ENCODE data around the gene TTC16.

The TTC16 gene

DNA sequence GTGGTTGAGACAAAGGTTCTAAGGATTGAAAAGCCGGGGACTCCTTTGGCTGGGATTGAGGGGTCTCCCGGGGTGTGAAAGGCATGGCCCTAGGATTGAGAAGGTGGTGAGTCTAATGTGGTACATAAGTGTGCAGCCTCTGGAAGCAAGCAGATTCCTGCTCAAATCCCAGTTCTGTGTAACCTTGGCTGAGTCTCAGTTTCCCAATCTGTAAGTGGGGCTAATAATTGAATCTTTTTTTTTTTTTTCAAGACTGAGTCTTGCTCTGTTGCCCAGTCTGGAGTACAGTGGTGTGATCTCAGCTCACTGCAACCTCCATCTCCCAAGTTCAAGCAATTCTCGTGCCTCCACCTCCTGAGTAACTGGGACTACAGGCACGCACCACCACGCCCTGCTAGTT is 56.7 kb downstream of the TTC16 start:
- H3K9me3 ChIP-seq (ENCODE audit: control insufficient read depth in 2 of 2, low read length in 2 of 2), result no peaks in the 10 kb centered on the region
- no peak overlapping the region for H3K4me3 ChIP-seq (ENCODE audit: low read length in 2 of 2)
- H3K27ac ChIP-seq (ENCODE audit: low read depth in 2 of 2, low read length in 2 of 2), result no peak overlapping the region
- peaks cover 0 to 3% of the 10 kb centered on the region in 2 donors for H3K27me3 ChIP-seq (ENCODE audit: control insufficient read depth in 2 of 2, insufficient read depth in 2 of 2, low read length in 2 of 2)
- peaks cover 12 to 15% of the 10 kb centered on the region in 2 donors for H3K4me1 ChIP-seq (ENCODE audit: control insufficient read depth in 2 of 2, insufficient read depth in 2 of 2, low read length in 2 of 2)
- no peaks in the 10 kb centered on the region for H3K36me3 ChIP-seq (ENCODE audit: control insufficient read depth in 2 of 2, insufficient read depth in 2 of 2, low read length in 2 of 2)
- H3K9ac ChIP-seq (ENCODE audit: low read depth in 1 of 2, low read length in 2 of 2), result no peak overlapping the region

DNA sequence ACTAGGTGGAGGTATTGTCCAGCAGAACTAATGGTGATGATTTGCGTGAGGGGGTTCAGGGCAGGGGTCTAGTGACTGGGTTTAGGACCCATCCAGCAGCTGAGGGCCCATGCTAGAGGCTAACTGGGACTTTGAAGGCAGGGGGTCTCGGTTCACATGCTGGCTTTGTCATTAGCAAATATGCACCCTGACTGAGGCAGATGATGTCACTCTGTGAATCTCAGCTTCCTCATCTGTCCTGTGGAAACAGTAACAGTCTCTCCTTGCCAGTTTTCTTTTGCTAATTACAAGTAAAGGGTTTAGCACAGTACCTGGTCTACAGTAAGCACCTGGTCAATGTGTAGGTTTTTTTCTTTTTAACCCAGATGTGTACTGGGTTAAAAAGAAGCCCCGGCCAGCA is 57.4 kb downstream of the TTC16 start:
- Histone ChIP-seq H3K4me1 (ENCODE audit: control insufficient read depth in 2 of 2, insufficient read depth in 2 of 2, low read length in 2 of 2) (peaks cover 11 to 13% of the 10 kb centered on the region in 2 donors), H3K27me3 (ENCODE audit: control insufficient read depth in 2 of 2, insufficient read depth in 2 of 2, low read length in 2 of 2) (peaks cover 0 to 3% of the 10 kb centered on the region in 2 donors), H3K36me3 (ENCODE audit: control insufficient read depth in 2 of 2, insufficient read depth in 2 of 2, low read length in 2 of 2) (no peaks in the 10 kb centered on the region), H3K4me3 (ENCODE audit: low read length in 2 of 2) (no peak overlapping the region), H3K9me3 (ENCODE audit: control insufficient read depth in 2 of 2, low read length in 2 of 2) (no peaks in the 10 kb centered on the region), H3K27ac (ENCODE audit: low read depth in 2 of 2, low read length in 2 of 2) (no peak overlapping the region), H3K9ac (ENCODE audit: low read depth in 1 of 2, low read length in 2 of 2) (no peak overlapping the region)

- Histone ChIP-seq H3K4me1 (ENCODE audit: control insufficient read depth in 2 of 2, insufficient read depth in 2 of 2, low read length in 2 of 2) (peaks cover 13% of the 10 kb centered on the region in 2 donors), H3K36me3 (ENCODE audit: control insufficient read depth in 2 of 2, insufficient read depth in 2 of 2, low read length in 2 of 2) (no peaks in the 10 kb centered on the region), H3K27me3 (ENCODE audit: control insufficient read depth in 2 of 2, insufficient read depth in 2 of 2, low read length in 2 of 2) (peaks cover 0 to 3% of the 10 kb centered on the region in 2 donors)
Observed at GRCh38 chr9:127773981-127774380, 58.1 kb downstream of the TTC16 start.

DNA sequence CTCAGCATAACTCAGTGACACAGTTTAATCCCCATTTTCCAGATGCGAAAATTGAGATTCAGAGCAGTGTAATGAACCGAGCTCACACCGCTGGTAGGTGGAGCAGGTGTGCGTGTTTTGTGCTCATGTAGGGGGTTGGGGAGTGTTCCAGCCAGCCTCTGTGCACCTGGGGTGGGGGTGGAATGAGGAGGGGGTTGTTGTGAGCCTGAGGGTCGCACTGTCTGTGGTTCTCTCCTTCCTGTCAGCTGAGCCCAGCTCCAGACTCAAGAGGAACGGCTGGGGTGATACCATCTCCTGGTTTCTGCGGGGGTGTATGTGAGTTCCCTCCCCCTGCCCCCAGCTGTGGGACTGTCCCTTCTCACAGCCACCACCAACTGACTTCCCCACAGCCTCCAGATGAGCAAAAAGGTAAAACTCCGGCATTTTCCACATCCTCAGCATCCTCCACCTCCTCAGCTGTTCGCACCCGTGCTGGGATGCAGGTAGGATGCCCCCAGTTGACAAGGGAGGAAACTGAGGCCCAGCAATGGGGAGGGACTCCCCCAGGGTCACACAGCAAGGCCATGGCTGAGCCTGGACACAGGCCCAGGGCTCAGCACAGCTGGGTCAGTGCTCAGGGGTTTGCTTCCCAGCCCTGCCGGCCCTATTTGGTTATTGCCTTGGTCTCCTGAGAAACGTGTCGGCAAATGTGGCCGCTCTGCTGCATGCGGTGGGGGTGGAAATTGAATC is 60.5 kb downstream of the TTC16 start:
- H3K4me1 ChIP-seq (ENCODE audit: control insufficient read depth in 2 of 2, insufficient read depth in 2 of 2, low read length in 2 of 2), result peaks cover 3 to 4% of the 10 kb centered on the region in 2 donors
- peak overlapping the region; percentile 42 to 68 for H3K27ac ChIP-seq (ENCODE audit: low read depth in 2 of 2, low read length in 2 of 2)
- H3K27me3 ChIP-seq (ENCODE audit: control insufficient read depth in 2 of 2, insufficient read depth in 2 of 2, low read length in 2 of 2), result peaks cover 0 to 3% of the 10 kb centered on the region in 2 donors
- no peaks in the 10 kb centered on the region for H3K36me3 ChIP-seq (ENCODE audit: control insufficient read depth in 2 of 2, insufficient read depth in 2 of 2, low read length in 2 of 2)
- H3K9me3 ChIP-seq (ENCODE audit: control insufficient read depth in 2 of 2, low read length in 2 of 2), result no peaks in the 10 kb centered on the region
- peak overlapping the region; percentile 40 to 60 for H3K9ac ChIP-seq (ENCODE audit: low read depth in 1 of 2, low read length in 2 of 2)
- peak overlapping the region; percentile 26 to 72 for H3K4me3 ChIP-seq (ENCODE audit: low read length in 2 of 2)

More at GRCh38 chr9:127773981-127774380, 58.1 kb downstream of the TTC16 start:
- H3K4me3 ChIP-seq (ENCODE audit: low read length in 2 of 2), result no peak overlapping the region
- H3K9ac ChIP-seq (ENCODE audit: low read depth in 1 of 2, low read length in 2 of 2), result no peak overlapping the region
- H3K27ac ChIP-seq (ENCODE audit: low read depth in 2 of 2, low read length in 2 of 2), result no peak overlapping the region
- no peaks in the 10 kb centered on the region for H3K9me3 ChIP-seq (ENCODE audit: control insufficient read depth in 2 of 2, low read length in 2 of 2)

DNA sequence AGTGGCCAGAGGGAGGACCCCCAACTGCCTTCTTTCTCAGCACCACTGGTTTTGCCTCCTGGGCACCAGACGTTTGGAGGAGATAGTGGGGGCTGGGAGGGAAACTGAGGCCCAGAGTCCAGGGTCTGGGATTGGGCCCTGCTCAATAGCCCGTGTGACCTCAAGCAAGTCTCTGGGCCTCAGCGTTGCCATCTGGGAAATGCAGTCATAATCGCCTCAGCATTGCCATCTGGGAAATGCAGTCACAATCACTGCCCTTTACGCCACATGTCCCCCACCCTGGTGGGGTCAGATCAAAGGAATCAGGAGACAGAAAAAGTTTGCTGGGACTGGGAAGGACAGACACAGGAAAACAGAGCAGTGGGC is 61.0 kb downstream of the TTC16 start:
- Histone ChIP-seq H3K9ac (ENCODE audit: low read depth in 1 of 2, low read length in 2 of 2) (peak overlapping the region; percentile 40 to 60), H3K9me3 (ENCODE audit: control insufficient read depth in 2 of 2, low read length in 2 of 2) (no peaks in the 10 kb centered on the region), H3K27me3 (ENCODE audit: control insufficient read depth in 2 of 2, insufficient read depth in 2 of 2, low read length in 2 of 2) (peaks cover 0 to 3% of the 10 kb centered on the region in 2 donors), H3K4me3 (ENCODE audit: low read length in 2 of 2) (peak overlapping the region; percentile 19 to 72), H3K27ac (ENCODE audit: low read depth in 2 of 2, low read length in 2 of 2) (peak overlapping the region; percentile 42 to 68), H3K4me1 (ENCODE audit: control insufficient read depth in 2 of 2, insufficient read depth in 2 of 2, low read length in 2 of 2) (peaks cover 3 to 4% of the 10 kb centered on the region in 2 donors), H3K36me3 (ENCODE audit: control insufficient read depth in 2 of 2, insufficient read depth in 2 of 2, low read length in 2 of 2) (no peaks in the 10 kb centered on the region)

- Histone ChIP-seq H3K9ac (ENCODE audit: low read depth in 1 of 2, low read length in 2 of 2) (peak overlapping the region in 1 of 2 donors; percentile 26), H3K36me3 (ENCODE audit: control insufficient read depth in 2 of 2, insufficient read depth in 2 of 2, low read length in 2 of 2) (no peaks in the 10 kb centered on the region), H3K4me1 (ENCODE audit: control insufficient read depth in 2 of 2, insufficient read depth in 2 of 2, low read length in 2 of 2) (peaks cover 3 to 4% of the 10 kb centered on the region in 2 donors), H3K27me3 (ENCODE audit: control insufficient read depth in 2 of 2, insufficient read depth in 2 of 2, low read length in 2 of 2) (peaks cover 0 to 3% of the 10 kb centered on the region in 2 donors), H3K9me3 (ENCODE audit: control insufficient read depth in 2 of 2, low read length in 2 of 2) (no peaks in the 10 kb centered on the region), H3K4me3 (ENCODE audit: low read length in 2 of 2) (peak overlapping the region; percentile 10 to 72), H3K27ac (ENCODE audit: low read depth in 2 of 2, low read length in 2 of 2) (peak overlapping the region in 1 of 2 donors; percentile 88)
Observed at GRCh38 chr9:127777368-127777980, 61.6 kb downstream of the TTC16 start.

DNA sequence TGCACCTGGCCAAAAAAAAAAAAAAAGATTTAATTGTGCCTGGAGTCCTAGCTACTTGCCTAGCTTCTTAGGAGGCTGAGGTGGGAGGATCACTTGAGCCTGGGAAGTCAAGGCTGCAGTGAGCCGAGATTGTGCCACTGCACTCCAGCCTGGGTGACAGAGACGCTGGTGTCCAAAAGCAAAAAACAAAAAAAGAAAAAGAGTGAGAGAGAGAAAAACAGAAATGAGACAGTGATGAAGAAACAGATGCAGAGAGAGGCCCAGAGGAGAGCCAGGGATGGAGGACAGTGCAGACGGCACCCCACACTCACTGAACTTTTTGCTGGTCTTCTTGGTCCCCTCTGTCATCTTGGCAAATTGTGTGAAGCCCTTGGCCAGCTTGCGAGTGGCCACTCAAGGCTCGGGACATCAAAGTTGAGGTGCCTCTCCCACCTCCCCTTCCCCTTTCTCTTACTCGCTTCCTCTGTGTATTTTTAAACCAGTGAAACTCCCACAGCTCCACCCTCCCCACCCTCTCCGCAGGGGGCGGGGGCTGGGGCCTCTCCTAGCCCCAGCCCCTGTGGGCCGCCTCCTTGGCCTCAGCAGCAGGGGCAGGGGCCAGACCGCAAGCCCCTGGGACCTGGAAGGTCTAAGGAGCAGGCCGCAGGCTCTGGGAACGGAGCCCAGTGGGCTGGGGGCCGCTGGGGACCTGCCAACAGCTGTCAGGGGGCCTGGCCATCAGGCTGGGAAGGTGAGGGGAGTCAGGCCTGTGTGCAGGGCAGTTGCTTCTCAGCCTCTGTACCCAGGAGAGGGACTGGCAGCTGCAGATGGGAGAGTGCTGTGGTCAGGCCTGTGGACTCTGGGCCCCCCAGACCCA is 62.6 kb downstream of the TTC16 start, which contains the start of gene SH2D3C:
SH2D3C (minus strand) TSS at position 387 of the 856 bp plus-strand sequence; CDS start at position 348, 39 bp downstream.
- H3K36me3 ChIP-seq (ENCODE audit: control insufficient read depth in 2 of 2, insufficient read depth in 2 of 2, low read length in 2 of 2), result no peaks in the 10 kb centered on the region
- peak within 1 kb of the TSS; percentile 28 to 72 for H3K4me3 ChIP-seq (ENCODE audit: low read length in 2 of 2)
- peak within 1 kb of the TSS; percentile 45 to 56 for H3K9ac ChIP-seq (ENCODE audit: low read depth in 1 of 2, low read length in 2 of 2)
- H3K27me3 ChIP-seq (ENCODE audit: control insufficient read depth in 2 of 2, insufficient read depth in 2 of 2, low read length in 2 of 2), result no peaks in the 10 kb centered on the region
- H3K4me1 ChIP-seq (ENCODE audit: control insufficient read depth in 2 of 2, insufficient read depth in 2 of 2, low read length in 2 of 2), result peaks cover 4 to 6% of the 10 kb centered on the region in 2 donors
- H3K27ac ChIP-seq (ENCODE audit: low read depth in 2 of 2, low read length in 2 of 2), result peak within 1 kb of the TSS; percentile 76 to 88
- H3K9me3 ChIP-seq (ENCODE audit: control insufficient read depth in 2 of 2, low read length in 2 of 2), result no peaks in the 10 kb centered on the region

GRCh38 chr9:127779136-127779981 is 63.5 kb downstream of the TTC16 start:
- H3K9me3 ChIP-seq (ENCODE audit: control insufficient read depth in 2 of 2, low read length in 2 of 2), result no peaks in the 10 kb centered on the region
- H3K27ac ChIP-seq (ENCODE audit: low read depth in 2 of 2, low read length in 2 of 2), result peak overlapping the region; percentile 76 to 88
- no peaks in the 10 kb centered on the region for H3K36me3 ChIP-seq (ENCODE audit: control insufficient read depth in 2 of 2, insufficient read depth in 2 of 2, low read length in 2 of 2)
- peak overlapping the region; percentile 45 to 56 for H3K9ac ChIP-seq (ENCODE audit: low read depth in 1 of 2, low read length in 2 of 2)
- H3K4me3 ChIP-seq (ENCODE audit: low read length in 2 of 2), result peak overlapping the region; percentile 28 to 57
- H3K27me3 ChIP-seq (ENCODE audit: control insufficient read depth in 2 of 2, insufficient read depth in 2 of 2, low read length in 2 of 2), result peaks cover 0 to 2% of the 10 kb centered on the region in 2 donors
- H3K4me1 ChIP-seq (ENCODE audit: control insufficient read depth in 2 of 2, insufficient read depth in 2 of 2, low read length in 2 of 2), result peaks cover 4 to 13% of the 10 kb centered on the region in 2 donors

DNA sequence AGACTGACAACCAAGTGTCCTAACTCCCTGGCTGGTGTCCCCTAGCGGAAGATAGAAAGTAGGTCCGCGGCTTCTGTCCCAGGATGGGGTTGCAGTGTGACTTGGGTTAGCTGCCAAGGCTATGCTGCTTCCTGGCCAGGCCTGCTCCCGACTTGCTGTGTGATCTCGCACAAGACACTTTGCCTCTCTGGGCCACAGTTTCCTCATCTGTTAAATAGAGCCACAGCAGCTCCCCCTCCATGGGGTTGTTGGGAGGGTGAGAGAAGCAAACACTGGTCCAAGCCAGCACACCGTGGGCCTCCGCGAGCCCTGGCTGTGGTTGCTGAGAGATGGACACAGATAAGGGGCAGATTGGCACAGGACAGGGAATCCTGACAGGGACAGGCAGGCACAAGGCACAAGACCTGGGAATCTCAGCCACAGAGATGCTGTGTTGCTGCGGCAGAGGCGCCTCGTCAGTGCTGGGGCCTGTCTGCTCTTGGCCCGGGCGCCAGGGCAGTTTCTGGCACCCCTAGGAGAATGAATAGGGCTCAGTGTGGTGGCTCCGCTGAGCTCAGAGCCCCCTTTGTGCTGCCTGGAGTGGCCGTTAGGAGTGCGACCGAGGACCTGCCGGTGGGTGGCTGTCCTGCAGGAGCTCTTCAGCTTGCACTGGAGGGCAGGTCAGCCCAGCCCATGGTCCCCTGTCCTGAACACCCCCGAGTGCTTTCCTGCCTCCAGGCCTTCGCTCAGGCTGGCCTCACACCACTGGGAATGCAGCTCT is 64.4 kb downstream of the TTC16 start:
- Histone ChIP-seq H3K4me1 (ENCODE audit: control insufficient read depth in 2 of 2, insufficient read depth in 2 of 2, low read length in 2 of 2) (peaks cover 8 to 17% of the 10 kb centered on the region in 2 donors), H3K27me3 (ENCODE audit: control insufficient read depth in 2 of 2, insufficient read depth in 2 of 2, low read length in 2 of 2) (peaks cover 0 to 2% of the 10 kb centered on the region in 2 donors), H3K9ac (ENCODE audit: low read depth in 1 of 2, low read length in 2 of 2) (peak overlapping the region in 1 of 2 donors; percentile 14)

More for the DNA sequence above, 64.4 kb downstream of the TTC16 start:
- Histone ChIP-seq H3K9me3 (ENCODE audit: control insufficient read depth in 2 of 2, low read length in 2 of 2) (no peaks in the 10 kb centered on the region), H3K36me3 (ENCODE audit: control insufficient read depth in 2 of 2, insufficient read depth in 2 of 2, low read length in 2 of 2) (no peaks in the 10 kb centered on the region), H3K27ac (ENCODE audit: low read depth in 2 of 2, low read length in 2 of 2) (peak overlapping the region in 1 of 2 donors; percentile 43), H3K4me3 (ENCODE audit: low read length in 2 of 2) (no peak overlapping the region)

All from mucosa of rectum (tissue), 2 donors.